ENCODE data around the gene KRTAP19-8.

DNA sequence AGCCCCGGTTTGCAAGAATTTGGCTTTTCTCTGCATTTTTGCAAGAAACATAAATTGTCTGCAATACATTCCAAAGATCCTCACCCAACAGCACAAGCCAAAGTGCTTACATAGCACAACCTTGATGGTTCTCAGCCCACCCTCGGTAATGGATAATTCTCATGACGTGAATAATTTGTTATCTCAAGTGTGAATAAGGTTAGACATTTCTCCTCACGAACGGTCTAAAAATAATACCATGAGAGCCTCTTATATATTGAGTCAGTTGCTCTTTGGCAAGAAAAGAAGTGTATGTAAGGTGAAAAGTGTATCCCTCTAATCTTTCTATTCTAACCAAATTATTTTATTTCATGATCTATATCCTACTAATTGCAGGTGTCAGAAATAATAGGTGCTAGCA is 33.3 kb downstream of the KRTAP19-8 start:
- TF ChIP-seq, protein P1, sequence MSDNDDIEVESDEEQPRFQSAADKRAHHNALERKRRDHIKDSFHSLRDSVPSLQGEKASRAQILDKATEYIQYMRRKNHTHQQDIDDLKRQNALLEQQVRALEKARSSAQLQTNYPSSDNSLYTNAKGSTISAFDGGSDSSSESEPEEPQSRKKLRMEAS (CRISPR knock-in tag; IDR thresholded peaks at IDR 0.05), result no peak
- TF ChIP-seq, protein P2, sequence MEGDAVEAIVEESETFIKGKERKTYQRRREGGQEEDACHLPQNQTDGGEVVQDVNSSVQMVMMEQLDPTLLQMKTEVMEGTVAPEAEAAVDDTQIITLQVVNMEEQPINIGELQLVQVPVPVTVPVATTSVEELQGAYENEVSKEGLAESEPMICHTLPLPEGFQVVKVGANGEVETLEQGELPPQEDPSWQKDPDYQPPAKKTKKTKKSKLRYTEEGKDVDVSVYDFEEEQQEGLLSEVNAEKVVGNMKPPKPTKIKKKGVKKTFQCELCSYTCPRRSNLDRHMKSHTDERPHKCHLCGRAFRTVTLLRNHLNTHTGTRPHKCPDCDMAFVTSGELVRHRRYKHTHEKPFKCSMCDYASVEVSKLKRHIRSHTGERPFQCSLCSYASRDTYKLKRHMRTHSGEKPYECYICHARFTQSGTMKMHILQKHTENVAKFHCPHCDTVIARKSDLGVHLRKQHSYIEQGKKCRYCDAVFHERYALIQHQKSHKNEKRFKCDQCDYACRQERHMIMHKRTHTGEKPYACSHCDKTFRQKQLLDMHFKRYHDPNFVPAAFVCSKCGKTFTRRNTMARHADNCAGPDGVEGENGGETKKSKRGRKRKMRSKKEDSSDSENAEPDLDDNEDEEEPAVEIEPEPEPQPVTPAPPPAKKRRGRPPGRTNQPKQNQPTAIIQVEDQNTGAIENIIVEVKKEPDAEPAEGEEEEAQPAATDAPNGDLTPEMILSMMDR (IDR thresholded peaks at IDR 0.05), result no peak
- TF ChIP-seq, protein P3, sequence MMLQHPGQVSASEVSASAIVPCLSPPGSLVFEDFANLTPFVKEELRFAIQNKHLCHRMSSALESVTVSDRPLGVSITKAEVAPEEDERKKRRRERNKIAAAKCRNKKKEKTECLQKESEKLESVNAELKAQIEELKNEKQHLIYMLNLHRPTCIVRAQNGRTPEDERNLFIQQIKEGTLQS (CRISPR knock-in tag; conservative IDR thresholded peaks at IDR 0.05), result no peak
- TF ChIP-seq TEAD4 (CRISPR knock-in tag; IDR thresholded peaks at IDR 0.05) (no peak), SP1 (CRISPR knock-in tag; conservative IDR thresholded peaks at IDR 0.05) (no peak), ZNF416 (CRISPR knock-in tag; IDR thresholded peaks at IDR 0.05) (no peak)
- TF ChIP-seq, protein P4, sequence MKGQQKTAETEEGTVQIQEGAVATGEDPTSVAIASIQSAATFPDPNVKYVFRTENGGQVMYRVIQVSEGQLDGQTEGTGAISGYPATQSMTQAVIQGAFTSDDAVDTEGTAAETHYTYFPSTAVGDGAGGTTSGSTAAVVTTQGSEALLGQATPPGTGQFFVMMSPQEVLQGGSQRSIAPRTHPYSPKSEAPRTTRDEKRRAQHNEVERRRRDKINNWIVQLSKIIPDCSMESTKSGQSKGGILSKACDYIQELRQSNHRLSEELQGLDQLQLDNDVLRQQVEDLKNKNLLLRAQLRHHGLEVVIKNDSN (CRISPR knock-in tag; IDR thresholded peaks at IDR 0.05), result no peak
- TF ChIP-seq, protein P5, sequence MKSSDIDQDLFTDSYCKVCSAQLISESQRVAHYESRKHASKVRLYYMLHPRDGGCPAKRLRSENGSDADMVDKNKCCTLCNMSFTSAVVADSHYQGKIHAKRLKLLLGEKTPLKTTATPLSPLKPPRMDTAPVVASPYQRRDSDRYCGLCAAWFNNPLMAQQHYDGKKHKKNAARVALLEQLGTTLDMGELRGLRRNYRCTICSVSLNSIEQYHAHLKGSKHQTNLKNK (CRISPR knock-in tag; IDR thresholded peaks at IDR 0.05), result no peak
